GM19452 (cell line): ENCODE measurements around the gene GAL3ST3.
"Not testable (repeated sequence)": the region's sequence is repeated elsewhere in the genome, so short reads cannot be mapped to it uniquely, and the experiment has no call there.

Experiments
- ATAC-seq: cut with Tn5 transposase; IDR thresholded peaks from one replicate; pipeline ENCODE4 v1.9.1; 2021; ENCODE audit not compliant: unreplicated experiment

GAL3ST3 gene

DNA sequence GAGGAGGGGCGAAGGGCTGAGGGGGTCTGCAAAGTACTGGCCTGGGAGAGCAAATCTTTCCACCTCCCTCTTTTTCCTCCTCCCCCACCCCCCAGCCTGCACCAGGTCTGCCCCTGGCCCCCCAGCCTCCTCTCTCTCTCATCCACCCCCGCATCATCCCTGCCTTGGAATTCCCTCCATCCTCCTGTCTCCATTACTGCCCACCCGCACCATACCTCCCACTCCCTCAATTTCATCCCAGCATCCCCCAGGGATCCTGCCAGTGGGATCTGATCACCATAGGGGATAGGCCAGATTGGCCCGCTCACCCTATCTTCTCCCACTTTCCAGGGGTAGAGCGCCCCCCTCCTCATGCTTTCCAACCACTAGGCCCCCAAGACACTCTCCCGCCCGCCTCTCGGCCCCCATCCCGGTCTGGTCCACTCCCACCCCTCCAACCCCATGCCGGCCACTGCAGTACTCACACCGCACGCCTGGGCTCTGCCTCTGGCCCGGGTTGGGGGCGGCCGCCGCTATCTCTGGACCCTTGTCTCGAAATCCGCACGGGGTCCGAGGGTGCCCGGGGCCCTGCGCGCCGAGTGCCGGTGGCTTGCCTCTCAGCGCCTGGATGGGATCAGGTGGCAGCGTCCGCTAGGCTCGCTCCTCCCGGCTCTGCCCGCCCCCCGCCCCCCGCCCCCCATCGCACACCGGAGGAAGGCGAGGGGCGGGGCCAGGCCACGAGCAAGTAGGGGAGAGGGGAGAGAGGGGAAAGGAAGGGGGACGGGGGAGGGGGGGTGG is at the start of gene GAL3ST3:
GAL3ST3 (minus strand) TSS at position 615 of the 777 bp plus-strand sequence. CDS start 3,746 bp downstream, outside the sequence.
- no peak for ATAC-seq

DNA sequence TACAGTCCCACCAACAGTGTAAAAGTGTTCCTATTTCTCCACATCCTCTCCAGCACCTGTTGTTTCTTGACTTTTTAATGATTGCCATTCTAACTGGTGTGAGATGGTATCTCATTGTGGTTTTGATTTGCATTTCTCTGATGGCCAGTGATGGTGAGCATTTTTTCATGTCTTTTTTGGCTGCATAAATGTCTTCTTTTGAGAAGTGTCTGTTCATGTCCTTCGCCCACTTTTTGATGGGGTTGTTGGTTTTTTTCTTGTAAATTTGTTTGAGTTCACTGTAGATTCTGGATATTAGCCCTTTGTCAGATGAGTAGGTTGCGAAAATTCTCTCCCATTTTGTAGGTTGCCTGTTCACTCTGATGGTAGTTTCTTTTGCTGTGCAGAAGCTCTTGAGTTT is 43.2 kb upstream of the GAL3ST3 start:
- not testable (repeated sequence) for ATAC-seq

- no peak for ATAC-seq
Measured at GRCh38 chr11:66090288-66090687, 41.3 kb upstream of the GAL3ST3 start.

DNA sequence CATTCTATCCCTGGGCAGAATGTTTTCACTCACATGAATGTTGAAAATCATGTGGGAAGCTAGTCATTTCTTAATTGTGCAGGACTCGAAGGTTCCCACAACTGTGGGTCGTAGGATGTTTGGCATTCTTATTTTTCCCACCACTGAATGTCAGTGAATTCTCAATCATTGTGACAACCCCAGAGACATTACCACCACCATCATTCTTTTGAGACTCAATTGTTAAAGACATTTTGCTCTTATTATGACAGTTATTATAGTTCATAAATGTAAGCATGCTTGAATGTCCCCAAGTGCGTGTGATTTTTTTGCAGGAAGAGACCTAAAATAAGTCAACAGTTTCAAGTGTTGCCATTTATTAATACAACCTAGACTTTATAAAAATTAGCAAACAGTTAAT is 40.1 kb upstream of the GAL3ST3 start:
- no peak for ATAC-seq

DNA sequence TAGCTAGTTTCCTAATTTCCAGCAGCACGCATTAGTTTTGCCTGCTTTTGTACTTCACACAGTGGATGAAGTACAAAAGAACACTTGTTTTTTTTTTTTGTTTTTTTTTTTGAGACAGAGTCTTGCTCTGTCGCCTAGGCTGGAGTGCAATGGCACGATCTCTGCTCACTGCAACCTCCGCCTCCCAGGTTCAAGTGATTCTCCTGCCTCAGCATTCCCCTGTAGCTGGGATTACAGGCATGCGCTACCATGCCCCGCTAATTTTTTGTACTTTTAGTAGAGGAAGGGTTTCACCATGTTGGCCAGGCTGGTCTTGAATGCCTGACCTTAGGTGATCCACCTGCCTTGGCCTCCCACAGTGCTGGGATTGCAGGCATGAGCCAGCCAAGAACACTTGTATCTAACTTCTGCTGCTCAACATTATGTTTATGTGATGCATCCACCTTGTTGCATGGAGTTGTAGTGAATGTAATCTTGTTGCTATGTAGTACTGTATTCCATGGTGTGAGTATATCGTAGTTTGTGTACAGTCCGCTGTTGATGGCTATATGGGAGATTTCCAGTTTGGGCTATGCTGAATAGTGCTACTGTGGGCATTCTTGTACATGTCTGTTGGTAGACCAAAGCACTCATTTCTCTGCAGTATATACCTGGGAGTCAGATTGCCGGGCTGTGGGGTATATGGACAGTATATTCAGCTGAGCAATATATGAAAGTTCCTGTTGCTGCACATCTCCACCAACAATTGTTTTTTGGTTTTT is 38.4 kb upstream of the GAL3ST3 start:
- no peak for ATAC-seq

GRCh38 chr11:66084821-66085475 is 36.0 kb upstream of the GAL3ST3 start:
- ATAC-seq: no peak

DNA sequence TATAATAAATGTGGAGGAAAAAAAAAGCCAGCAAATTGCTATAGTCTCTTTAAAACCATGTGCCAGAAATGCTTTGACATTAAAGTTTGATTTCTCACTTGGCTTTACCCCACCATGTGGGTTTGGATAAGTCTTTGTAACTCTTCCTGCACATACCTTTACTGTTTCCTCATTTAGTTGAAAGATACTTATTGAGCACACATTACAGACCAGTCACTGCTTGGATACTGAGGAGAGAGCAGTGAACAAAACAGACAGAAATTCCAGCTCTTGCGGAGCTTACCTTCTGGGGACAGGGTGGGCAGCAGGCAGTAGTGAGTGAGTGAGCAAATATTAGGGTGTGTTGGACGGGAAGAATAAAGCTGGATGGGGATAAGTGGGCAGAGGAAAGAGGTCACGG is 34.8 kb upstream of the GAL3ST3 start:
- ATAC-seq: no peak

- no peak for ATAC-seq
Measured at GRCh38 chr11:66082946-66083698, 34.2 kb upstream of the GAL3ST3 start.

DNA sequence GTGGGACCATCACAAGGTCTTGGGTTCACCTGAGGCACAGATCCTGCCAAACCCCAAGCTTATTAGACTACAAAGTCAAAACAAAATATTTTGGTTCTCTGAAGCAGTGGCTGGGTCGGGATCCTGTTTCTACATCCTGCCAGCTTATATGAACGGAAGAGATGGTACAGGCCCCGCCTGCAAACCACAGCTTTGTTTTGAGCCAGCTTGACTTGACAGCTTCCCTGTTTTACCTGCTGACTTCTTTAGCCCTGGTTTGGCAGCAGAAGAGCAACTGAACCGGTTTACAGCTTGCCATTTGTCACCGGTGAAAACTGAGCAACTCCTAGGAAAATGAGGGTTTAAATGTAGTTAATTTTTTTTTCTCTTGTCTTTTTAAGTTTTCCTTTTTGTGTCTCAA is 32.5 kb upstream of the GAL3ST3 start:
- ATAC-seq: peak; percentile 52

GRCh38 chr11:66080055-66080817 is 31.3 kb upstream of the GAL3ST3 start:
- ATAC-seq: no peak

- ATAC-seq: not testable (repeated sequence)
Measured at GRCh38 chr11:66078949-66079348, 30.0 kb upstream of the GAL3ST3 start.

- no peak for ATAC-seq
Measured at GRCh38 chr11:66077927-66078326, 29.0 kb upstream of the GAL3ST3 start.

DNA sequence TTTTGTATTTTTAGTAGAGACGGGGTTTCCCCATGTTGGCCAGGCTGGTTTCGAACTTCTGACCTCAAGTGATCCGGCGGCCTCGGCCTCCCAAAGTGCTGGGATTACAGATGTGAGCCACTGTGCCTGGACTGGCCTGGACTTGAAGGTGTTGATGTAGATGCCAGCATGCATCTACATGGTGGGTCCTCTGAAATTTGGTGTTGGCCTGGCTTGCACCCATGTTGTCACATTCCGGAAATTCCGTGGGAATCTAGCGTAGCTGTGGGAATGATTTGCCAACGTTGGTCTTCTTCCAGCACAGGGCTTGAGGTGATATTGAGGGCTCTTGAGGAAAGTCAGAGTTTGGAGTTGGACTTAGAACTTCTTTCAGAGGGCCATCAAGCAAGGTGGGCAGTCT is 27.6 kb upstream of the GAL3ST3 start:
- ATAC-seq: no peak

DNA sequence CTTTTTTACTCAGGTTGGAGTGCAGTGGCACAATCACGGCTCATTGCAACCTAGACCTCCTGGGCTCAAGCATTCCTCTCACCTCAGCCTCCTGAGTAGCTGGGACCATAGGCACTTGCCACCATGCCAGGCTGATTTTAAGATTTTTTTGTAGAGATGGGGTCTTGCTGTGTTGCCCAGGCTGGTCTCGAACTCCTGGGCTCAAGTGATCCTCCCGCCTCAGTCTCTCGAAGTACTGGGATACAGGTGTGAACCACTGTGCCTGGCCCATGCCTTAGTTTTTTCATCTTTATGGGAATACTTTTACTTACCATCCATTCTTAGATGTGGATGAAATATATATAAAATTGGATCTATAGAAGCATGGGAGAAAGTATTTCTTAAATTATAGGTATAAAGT is 26.3 kb upstream of the GAL3ST3 start:
- ATAC-seq: no peak

DNA sequence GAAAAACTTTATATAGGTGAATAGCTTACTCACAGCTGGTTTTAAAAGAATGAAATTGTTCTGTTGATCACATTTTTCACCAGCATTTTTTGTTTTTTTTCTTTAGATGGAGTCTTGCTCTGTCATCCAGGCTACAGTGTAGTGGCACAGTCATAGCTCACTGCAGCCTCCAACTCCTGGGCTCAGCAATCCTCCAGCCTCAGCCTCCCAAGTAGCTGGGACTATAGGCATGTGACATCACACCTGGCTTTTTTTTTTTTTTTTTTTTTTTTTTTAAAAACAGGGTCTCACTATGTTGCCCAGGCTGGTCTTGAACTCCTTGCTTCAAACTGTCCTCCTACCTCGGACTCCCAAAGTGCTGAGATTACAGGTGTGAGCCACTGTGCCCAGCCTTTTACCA is 24.7 kb upstream of the GAL3ST3 start:
- ATAC-seq: no peak

- ATAC-seq: no peak
Measured at GRCh38 chr11:66072518-66072917, 23.6 kb upstream of the GAL3ST3 start.

DNA sequence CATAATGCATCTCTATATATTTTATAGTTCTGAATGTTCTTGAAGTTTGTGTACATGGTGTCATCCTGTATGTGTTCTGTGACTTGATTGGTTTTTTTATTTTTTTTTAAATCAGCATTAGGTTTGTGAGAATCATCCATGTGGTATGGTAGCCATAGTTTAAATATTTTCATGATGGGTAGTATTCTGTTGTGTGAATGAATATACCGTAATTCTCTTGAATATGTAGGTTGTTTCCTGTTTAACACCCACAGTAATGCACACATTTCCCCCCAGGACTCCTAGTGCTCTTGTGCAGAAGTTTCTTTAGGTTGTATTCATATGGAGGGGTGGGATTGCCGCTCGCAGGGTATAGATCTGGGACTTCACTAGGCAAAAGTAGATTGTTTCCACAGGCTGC is 23.1 kb upstream of the GAL3ST3 start:
- no peak for ATAC-seq

- no peak for ATAC-seq
Measured at GRCh38 chr11:66071381-66071801, 22.4 kb upstream of the GAL3ST3 start.

- ATAC-seq: peak; percentile 14
Measured at GRCh38 chr11:66070604-66071380, 21.8 kb upstream of the GAL3ST3 start.
